Right lobe of liver (tissue), 4 donors: ENCODE data around the gene KRT31.

Source experiments
- CTCF ChIP-seq, 4 donors: fragments of 200-600 bp in 3 of 4; fragments of 450-650 bp in 1 of 4; IDR thresholded peaks; one replicate each; pipeline versions ENCODE4 v1.5.1 to v1.8.0; 2016 to 2022; ENCODE audit warnings: antibody characterized with exemption in 4 of 4, mild to moderate bottlenecking in 2 of 4
- POLR2A ChIP-seq: fragments of 450-650 bp; IDR thresholded peaks from one replicate; pipeline ENCODE4 v1.6.1; 2017; ENCODE audit warnings: antibody characterized with exemption, mild to moderate bottlenecking
- donor health status: DM: no; HTN: no; CAD: no.
- donor health status: DM: no; HTN: no; CAD: no.
- donor health status: DM: no; HTN: yes; CAD: no.

GRCh38 chr17:41421617-41422016 is 24.2 kb upstream of the KRT31 start:
- TF ChIP-seq CTCF (IDR thresholded peaks at IDR 0.05) (no peak), POLR2A (no peak)
